ENCODE measurements around the gene SLC20A1. TPM values are rescaled to one million over a fixed set of nuclear protein-coding genes. Genes with fewer than 3 reads are reported as not detected.

SLC20A1 gene
- total and polyA plus RNA-seq, 2 experiments from 2014 or later, result 135 to 191 TPM

- no peak for DNase-seq
- Histone ChIP-seq H3K27me3 (replicated peaks; ENCODE audit: insufficient read depth) (no peaks in the 10 kb centered on the region), H2AFZ (no peak overlapping the region), H4K20me1 (ENCODE audit: insufficient read depth) (no peaks in the 10 kb centered on the region), H3K4me3 (no peak overlapping the region), H3F3A (ENCODE audit: insufficient read depth) (0 out of 2 replicates have a peak, but pooled peaks cover 6% of the 10 kb centered on the region), H3K79me2 (ENCODE audit: insufficient read depth) (no peaks in the 10 kb centered on the region), H3K4me2 (ENCODE audit: unreplicated experiment) (no peak overlapping the region), H3K27ac (no peak overlapping the region), H3K9me3 (ENCODE audit: low read depth) (no peaks in the 10 kb centered on the region), H3K9me2 (ENCODE audit: insufficient read depth) (no peaks in the 10 kb centered on the region), H3K4me1 (ENCODE audit: insufficient read depth) (peaks cover 16% of the 10 kb centered on the region), H3K36me3 (ENCODE audit: low read depth) (no peaks in the 10 kb centered on the region), H3K9ac (no peak overlapping the region)
- 81 to 90% methylated on average over 3 of the region's 3 CpGs for WGBS, 2 experiments (ENCODE audit: low coverage in 1 of 2, low lambda C conversion rate in 2 of 2, missing lambda C conversion rate in 2 of 2)
- TF ChIP-seq EZH2phosphoT487 (IDR thresholded peaks at IDR 0.05; ENCODE audit: insufficient read depth, low read depth), result no peak
- no peak for TF ChIP-seq EZH2 (IDR thresholded peaks at IDR 0.05; ENCODE audit: insufficient read depth, poor library complexity, severe bottlenecking)
- in situ Hi-C loops (cut with MboI), result loop anchor here (25.0 kb wide), 1 partner anchor 334 kb away; no protein-coding TSS in a partner anchor
These were observed 42.8 kb upstream of the SLC20A1 start for GRCh38 chr2:112602917-112603316.

- WGBS, 2 experiments (ENCODE audit: low coverage in 1 of 2, low lambda C conversion rate in 2 of 2, missing lambda C conversion rate in 2 of 2), result 57 to 66% methylated on average over 2 of the region's 2 CpGs
- TF ChIP-seq EZH2phosphoT487 (IDR thresholded peaks at IDR 0.05; ENCODE audit: insufficient read depth, low read depth) (no peak), EZH2 (IDR thresholded peaks at IDR 0.05; ENCODE audit: insufficient read depth, poor library complexity, severe bottlenecking) (no peak)
- 0 out of 2 replicates have a peak, but pooled peaks cover 6% of the 10 kb centered on the region for H3F3A ChIP-seq (ENCODE audit: insufficient read depth)
- H3K79me2 ChIP-seq (ENCODE audit: insufficient read depth), result no peaks in the 10 kb centered on the region
- no peaks in the 10 kb centered on the region for H3K9me3 ChIP-seq (ENCODE audit: low read depth)
- peaks cover 16% of the 10 kb centered on the region for H3K4me1 ChIP-seq (ENCODE audit: insufficient read depth)
- H2AFZ ChIP-seq, result no peak overlapping the region
- no peak overlapping the region for H3K4me2 ChIP-seq (ENCODE audit: unreplicated experiment)
- no peaks in the 10 kb centered on the region for H3K36me3 ChIP-seq (ENCODE audit: low read depth)
- DNase-seq, result no peak
- no peak overlapping the region for H3K9ac ChIP-seq
- H3K9me2 ChIP-seq (ENCODE audit: insufficient read depth), result no peaks in the 10 kb centered on the region
- H3K27ac ChIP-seq, result no peak overlapping the region
- no peaks in the 10 kb centered on the region for H3K27me3 ChIP-seq (replicated peaks; ENCODE audit: insufficient read depth)
- no peak overlapping the region for H3K4me3 ChIP-seq
- in situ Hi-C loops (cut with MboI), result loop anchor here (25.0 kb wide), 1 partner anchor 334 kb away; no protein-coding TSS in a partner anchor
- H4K20me1 ChIP-seq (ENCODE audit: insufficient read depth), result no peaks in the 10 kb centered on the region
These were observed 42.0 kb upstream of the SLC20A1 start for GRCh38 chr2:112603731-112604130.

GRCh38 chr2:112604952-112605351, 40.8 kb upstream of the SLC20A1 start:
- 62 to 77% methylated on average over 4 of the region's 4 CpGs for WGBS, 2 experiments (ENCODE audit: low coverage in 1 of 2, low lambda C conversion rate in 2 of 2, missing lambda C conversion rate in 2 of 2)

GRCh38 chr2:112605926-112606325, 39.8 kb upstream of the SLC20A1 start:
- Histone ChIP-seq H3K27ac (no peak overlapping the region), H3K9me2 (ENCODE audit: insufficient read depth) (no peaks in the 10 kb centered on the region), H3K27me3 (replicated peaks; ENCODE audit: insufficient read depth) (no peaks in the 10 kb centered on the region), H3K79me2 (ENCODE audit: insufficient read depth) (no peaks in the 10 kb centered on the region), H3K9ac (no peak overlapping the region), H3K36me3 (ENCODE audit: low read depth) (no peaks in the 10 kb centered on the region), H3F3A (ENCODE audit: insufficient read depth) (no peaks in the 10 kb centered on the region), H3K4me3 (no peak overlapping the region), H3K4me1 (ENCODE audit: insufficient read depth) (peaks cover 3% of the 10 kb centered on the region), H3K9me3 (ENCODE audit: low read depth) (no peaks in the 10 kb centered on the region), H4K20me1 (ENCODE audit: insufficient read depth) (no peaks in the 10 kb centered on the region), H2AFZ (no peak overlapping the region), H3K4me2 (ENCODE audit: unreplicated experiment) (no peak overlapping the region)
- no peak for DNase-seq
- WGBS, 2 experiments (ENCODE audit: low coverage in 1 of 2, low lambda C conversion rate in 2 of 2, missing lambda C conversion rate in 2 of 2), result 70 to 74% methylated on average over 5 of the region's 5 CpGs
- in situ Hi-C loops (cut with MboI), result loop anchor here (5.0 to 25.0 kb wide), 2 partner anchors 116 to 331 kb away; partner anchors contain the start of gene NT5DC4
- TF ChIP-seq EZH2 (IDR thresholded peaks at IDR 0.05; ENCODE audit: insufficient read depth, poor library complexity, severe bottlenecking) (no peak), EZH2phosphoT487 (IDR thresholded peaks at IDR 0.05; ENCODE audit: insufficient read depth, low read depth) (no peak)

More at GRCh38 chr2:112604952-112605351, 40.8 kb upstream of the SLC20A1 start:
- H3K27me3 ChIP-seq (replicated peaks; ENCODE audit: insufficient read depth), result no peaks in the 10 kb centered on the region
- H2AFZ ChIP-seq, result no peak overlapping the region
- no peak overlapping the region for H3K9ac ChIP-seq
- no peak for DNase-seq
- no peak overlapping the region for H3K4me3 ChIP-seq
- no peak overlapping the region for H3K4me2 ChIP-seq (ENCODE audit: unreplicated experiment)
- no peaks in the 10 kb centered on the region for H3K9me3 ChIP-seq (ENCODE audit: low read depth)
- H3K36me3 ChIP-seq (ENCODE audit: low read depth), result no peaks in the 10 kb centered on the region
- no peak for TF ChIP-seq EZH2 (IDR thresholded peaks at IDR 0.05; ENCODE audit: insufficient read depth, poor library complexity, severe bottlenecking)
- TF ChIP-seq EZH2phosphoT487 (IDR thresholded peaks at IDR 0.05; ENCODE audit: insufficient read depth, low read depth), result no peak
- peaks cover 12% of the 10 kb centered on the region for H3K4me1 ChIP-seq (ENCODE audit: insufficient read depth)
- H4K20me1 ChIP-seq (ENCODE audit: insufficient read depth), result no peaks in the 10 kb centered on the region
- in situ Hi-C loops (cut with MboI), result loop anchor here (5.0 to 25.0 kb wide), 2 partner anchors 117 to 332 kb away; partner anchors contain the start of gene NT5DC4
- no peak overlapping the region for H3K27ac ChIP-seq
- H3K9me2 ChIP-seq (ENCODE audit: insufficient read depth), result no peaks in the 10 kb centered on the region
- 0 out of 2 replicates have a peak, but pooled peaks cover 6% of the 10 kb centered on the region for H3F3A ChIP-seq (ENCODE audit: insufficient read depth)
- H3K79me2 ChIP-seq (ENCODE audit: insufficient read depth), result no peaks in the 10 kb centered on the region

All from GM23248 (cell line).